Activated B cell treated with CpG ODN at 0.5 μM for 24 hours (primary cell): ENCODE results near the gene DRD1. TPM values are rescaled to one million over a fixed set of nuclear protein-coding genes. Genes with fewer than 3 reads are reported as not detected.
"Not testable (repeated sequence)": the region's sequence is repeated elsewhere in the genome, so short reads cannot be mapped to it uniquely, and the experiment has no call there.

ENCODE experiments used
- ATAC-seq: fragments of 200-7000 bp; cut with Tn5 transposase; one replicate; pipeline ENCODE4 v1.10.0; 2021; ENCODE audit warnings: low read depth, mild to moderate bottlenecking, moderate library complexity
- CTCF ChIA-PET: fragments of 350-600 bp; sonication (Branson Sonifier 250); formaldehyde crosslinking; loops from one replicate; lab custom pipeline; 2021; ENCODE audit warnings: antibody characterized with exemption; lab: Charles Lee
- POLR2A ChIA-PET: fragments of 350-600 bp; sonication (Branson Sonifier 250); formaldehyde crosslinking; loops from one replicate; lab custom pipeline; 2021; ENCODE audit warnings: antibody characterized with exemption; lab: Charles Lee
- DNase-seq: peaks from one replicate; pipeline ENCODE4 v3.0.0; 2022
- H3K27ac Mint-ChIP-seq: one replicate; pipeline ENCODE4 v1.8.0; 2020; ENCODE audit warnings: mixed read lengths
- H3K27me3 Mint-ChIP-seq: one replicate; pipeline ENCODE4 v1.8.0; 2021; ENCODE audit warnings: mixed read lengths
- H3K36me3 Mint-ChIP-seq: one replicate; pipeline ENCODE4 v1.8.0; 2021; ENCODE audit warnings: low read depth, mixed read lengths
- H3K4me1 Mint-ChIP-seq: one replicate; pipeline ENCODE4 v1.8.0; 2021; ENCODE audit warnings: mixed read lengths
- H3K4me3 Mint-ChIP-seq: one replicate; pipeline ENCODE4 v1.8.0; 2020; ENCODE audit warnings: mild to moderate bottlenecking, mixed read lengths
- H3K9me3 Mint-ChIP-seq: one replicate; pipeline ENCODE4 v1.8.0; 2020; ENCODE audit warnings: mixed read lengths
- CTCF ChIP-seq: fragments of 200-600 bp; IDR thresholded peaks from one replicate; pipeline ENCODE4 v1.8.0; 2022; ENCODE audit warnings: antibody characterized with exemption, mild to moderate bottlenecking
- intact Hi-C: fragments of 100-400 bp; cut with micrococcal nuclease; formaldehyde crosslinking; loops from one replicate; pipeline ENCODE4 v1.15.1; 2024
- total RNA-seq: library from RNA; stranded (reverse); gene quantifications from 2 replicates; pipeline ENCODE4 v1.2.3, GENCODE V29; 2022

DRD1 gene
- total RNA-seq, 1 donor from 2014 or later, result not detected

- Mint-ChIP-seq H3K27me3 (peaks cover 9% of the 10 kb centered on the region), H3K27ac (no peak overlapping the region), H3K36me3 (no peaks in the 10 kb centered on the region), H3K4me1 (peaks cover 5% of the 10 kb centered on the region), H3K4me3 (no peak overlapping the region), H3K9me3 (no peaks in the 10 kb centered on the region)
- ATAC-seq, result no peak
- ChIA-PET CTCF (interaction anchor here (0.7 kb wide), 1 partner anchor 22 kb away, joined by 3 read pairs; no protein-coding TSS in a partner anchor), POLR2A (no interaction called here)
- no peak for TF ChIP-seq CTCF
- no peak for DNase-seq
- intact Hi-C loops, result no loop called here
Observed at GRCh38 chr5:175460552-175460951, 16.6 kb upstream of the DRD1 start.

- TF ChIP-seq CTCF, result no peak
- Mint-ChIP-seq H3K9me3 (no peaks in the 10 kb centered on the region), H3K27ac (no peak overlapping the region), H3K27me3 (peaks cover 9% of the 10 kb centered on the region), H3K4me1 (peaks cover 5% of the 10 kb centered on the region), H3K4me3 (no peak overlapping the region), H3K36me3 (no peaks in the 10 kb centered on the region)
- ChIA-PET CTCF (interaction anchor here (0.7 kb wide), 1 partner anchor 23 kb away, joined by 3 read pairs; no protein-coding TSS in a partner anchor), POLR2A (no interaction called here)
- no peak for ATAC-seq
- intact Hi-C loops, result no loop called here
- no peak for DNase-seq
Observed at GRCh38 chr5:175460126-175460525, 16.1 kb upstream of the DRD1 start.

- Mint-ChIP-seq H3K27me3 (peaks cover 22% of the 10 kb centered on the region), H3K4me3 (no peak overlapping the region), H3K36me3 (no peaks in the 10 kb centered on the region), H3K27ac (no peak overlapping the region), H3K4me1 (no peaks in the 10 kb centered on the region), H3K9me3 (no peaks in the 10 kb centered on the region)
- TF ChIP-seq CTCF, result no peak
- POLR2A ChIA-PET, result no interaction called here
- CTCF ChIA-PET, result no interaction called here
- intact Hi-C loops, result no loop called here
- DNase-seq (no peak), ATAC-seq (no peak)
Observed at GRCh38 chr5:175457466-175457865, 13.5 kb upstream of the DRD1 start.

GRCh38 chr5:175456105-175456742 lies 12.2 kb upstream of the DRD1 start:
- Mint-ChIP-seq H3K27me3 (peaks cover 22% of the 10 kb centered on the region), H3K4me1 (no peaks in the 10 kb centered on the region), H3K9me3 (no peaks in the 10 kb centered on the region), H3K36me3 (no peaks in the 10 kb centered on the region), H3K27ac (no peak overlapping the region), H3K4me3 (no peak overlapping the region)
- DNase-seq (no peak), ATAC-seq (no peak)
- ChIA-PET CTCF (no interaction called here), POLR2A (no interaction called here)
- intact Hi-C loops, result no loop called here
- no peak for TF ChIP-seq CTCF

GRCh38 chr5:175454338-175454737 lies 10.4 kb upstream of the DRD1 start:
- ATAC-seq, H3K4me3 Mint-ChIP-seq, intact Hi-C loops, POLR2A ChIA-PET, CTCF ChIA-PET, H3K27ac Mint-ChIP-seq, H3K4me1 Mint-ChIP-seq, H3K9me3 Mint-ChIP-seq, H3K36me3 Mint-ChIP-seq, DNase-seq: not testable (repeated sequence)
- peaks cover 23% of the 10 kb centered on the region for H3K27me3 Mint-ChIP-seq

- H3K9me3 Mint-ChIP-seq, result no peaks in the 10 kb centered on the region
- ATAC-seq (no peak), DNase-seq (no peak)
- peaks cover 31% of the 10 kb centered on the region for H3K27me3 Mint-ChIP-seq
- no peaks in the 10 kb centered on the region for H3K4me1 Mint-ChIP-seq
- intact Hi-C loops, result no loop called here
- TF ChIP-seq CTCF, result no peak
- ChIA-PET POLR2A (no interaction called here), CTCF (no interaction called here)
- no peak overlapping the region for H3K27ac Mint-ChIP-seq
- H3K4me3 Mint-ChIP-seq, result no peak overlapping the region
- H3K36me3 Mint-ChIP-seq, result no peaks in the 10 kb centered on the region
Observed at GRCh38 chr5:175452166-175452565, 8.2 kb upstream of the DRD1 start.
